ENCODE results near the gene ZNF407.

The ZNF407 gene

GRCh38 chr18:74826572-74826971 lies 228.9 kb downstream of the ZNF407 start:
- peaks cover under 1% of the 10 kb centered on the region for H3K4me1 ChIP-seq (ENCODE audit: insufficient read depth, poor library complexity, severe bottlenecking)
- DNase-seq (ENCODE audit: low spot score) (no peak), ATAC-seq (ENCODE audit: low read depth) (no peak)
- H3K27ac ChIP-seq (ENCODE audit: poor library complexity, severe bottlenecking): no peak overlapping the region
- TF ChIP-seq, protein P1, sequence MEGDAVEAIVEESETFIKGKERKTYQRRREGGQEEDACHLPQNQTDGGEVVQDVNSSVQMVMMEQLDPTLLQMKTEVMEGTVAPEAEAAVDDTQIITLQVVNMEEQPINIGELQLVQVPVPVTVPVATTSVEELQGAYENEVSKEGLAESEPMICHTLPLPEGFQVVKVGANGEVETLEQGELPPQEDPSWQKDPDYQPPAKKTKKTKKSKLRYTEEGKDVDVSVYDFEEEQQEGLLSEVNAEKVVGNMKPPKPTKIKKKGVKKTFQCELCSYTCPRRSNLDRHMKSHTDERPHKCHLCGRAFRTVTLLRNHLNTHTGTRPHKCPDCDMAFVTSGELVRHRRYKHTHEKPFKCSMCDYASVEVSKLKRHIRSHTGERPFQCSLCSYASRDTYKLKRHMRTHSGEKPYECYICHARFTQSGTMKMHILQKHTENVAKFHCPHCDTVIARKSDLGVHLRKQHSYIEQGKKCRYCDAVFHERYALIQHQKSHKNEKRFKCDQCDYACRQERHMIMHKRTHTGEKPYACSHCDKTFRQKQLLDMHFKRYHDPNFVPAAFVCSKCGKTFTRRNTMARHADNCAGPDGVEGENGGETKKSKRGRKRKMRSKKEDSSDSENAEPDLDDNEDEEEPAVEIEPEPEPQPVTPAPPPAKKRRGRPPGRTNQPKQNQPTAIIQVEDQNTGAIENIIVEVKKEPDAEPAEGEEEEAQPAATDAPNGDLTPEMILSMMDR (IDR thresholded peaks at IDR 0.05; ENCODE audit: poor library complexity, severe bottlenecking): no peak
- no peaks in the 10 kb centered on the region for H3K27me3 ChIP-seq (ENCODE audit: insufficient read depth, poor library complexity, severe bottlenecking)
- H3K36me3 ChIP-seq (ENCODE audit: low read depth): no peaks in the 10 kb centered on the region
- H3K4me3 ChIP-seq (ENCODE audit: severe bottlenecking): no peak overlapping the region
- no peaks in the 10 kb centered on the region for H3K9me3 ChIP-seq (ENCODE audit: severe bottlenecking)

- no peak overlapping the region for H3K4me3 ChIP-seq (ENCODE audit: severe bottlenecking)
- no peaks in the 10 kb centered on the region for H3K9me3 ChIP-seq (ENCODE audit: severe bottlenecking)
- H3K27me3 ChIP-seq (ENCODE audit: insufficient read depth, poor library complexity, severe bottlenecking): no peaks in the 10 kb centered on the region
- peaks cover 13% of the 10 kb centered on the region for H3K4me1 ChIP-seq (ENCODE audit: insufficient read depth, poor library complexity, severe bottlenecking)
- ATAC-seq (ENCODE audit: low read depth) (no peak), DNase-seq (ENCODE audit: low spot score) (no peak)
- H3K27ac ChIP-seq (ENCODE audit: poor library complexity, severe bottlenecking): no peak overlapping the region
- TF ChIP-seq, protein P1 (IDR thresholded peaks at IDR 0.05; ENCODE audit: poor library complexity, severe bottlenecking): no peak
- H3K36me3 ChIP-seq (ENCODE audit: low read depth): no peaks in the 10 kb centered on the region
These were observed 230.5 kb downstream of the ZNF407 start for GRCh38 chr18:74828200-74828599.

DNA sequence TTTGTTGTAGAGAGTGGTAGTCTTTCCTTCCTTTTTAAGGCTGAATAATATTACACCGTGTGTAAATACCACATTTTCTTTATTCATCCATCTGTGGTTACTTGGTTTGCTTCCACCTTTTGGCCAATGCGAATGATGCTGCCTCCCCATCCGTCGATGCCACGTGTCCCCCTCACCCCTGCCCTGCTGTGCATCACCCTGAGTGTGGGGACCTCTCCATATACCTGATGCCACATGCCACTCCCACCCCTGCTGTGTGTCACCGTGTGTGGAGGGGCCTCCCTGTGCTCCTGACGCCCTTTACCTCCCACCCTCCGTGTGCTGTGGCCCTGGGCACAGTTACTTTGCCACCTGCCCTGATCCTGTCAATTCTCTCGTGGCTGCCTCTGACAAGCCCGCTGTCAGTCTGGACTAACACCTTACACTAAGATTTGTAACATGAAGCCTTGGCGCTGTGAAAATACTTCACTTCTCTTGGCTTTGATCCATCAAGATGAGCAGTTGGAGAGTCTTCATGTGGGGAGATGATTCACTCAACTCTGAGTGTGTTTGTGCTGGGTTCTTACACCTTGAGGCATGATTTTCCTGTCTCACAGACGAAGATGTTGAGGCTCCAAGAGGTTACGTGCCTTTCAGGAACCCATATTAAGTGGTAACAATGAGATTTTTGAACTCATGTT lies 234.0 kb downstream of the ZNF407 start:
- peak overlapping the region; percentile 38 for H3K27ac ChIP-seq (ENCODE audit: poor library complexity, severe bottlenecking)
- no peak for DNase-seq (ENCODE audit: low spot score)
- H3K4me3 ChIP-seq (ENCODE audit: severe bottlenecking): no peak overlapping the region
- no peaks in the 10 kb centered on the region for H3K27me3 ChIP-seq (ENCODE audit: insufficient read depth, poor library complexity, severe bottlenecking)
- TF ChIP-seq, protein P1 (IDR thresholded peaks at IDR 0.05; ENCODE audit: poor library complexity, severe bottlenecking): no peak
- H3K36me3 ChIP-seq (ENCODE audit: low read depth): no peaks in the 10 kb centered on the region
- no peaks in the 10 kb centered on the region for H3K9me3 ChIP-seq (ENCODE audit: severe bottlenecking)
- H3K4me1 ChIP-seq (ENCODE audit: insufficient read depth, poor library complexity, severe bottlenecking): peaks cover 25% of the 10 kb centered on the region
- peak; percentile 95 for ATAC-seq (ENCODE audit: low read depth)

DNA sequence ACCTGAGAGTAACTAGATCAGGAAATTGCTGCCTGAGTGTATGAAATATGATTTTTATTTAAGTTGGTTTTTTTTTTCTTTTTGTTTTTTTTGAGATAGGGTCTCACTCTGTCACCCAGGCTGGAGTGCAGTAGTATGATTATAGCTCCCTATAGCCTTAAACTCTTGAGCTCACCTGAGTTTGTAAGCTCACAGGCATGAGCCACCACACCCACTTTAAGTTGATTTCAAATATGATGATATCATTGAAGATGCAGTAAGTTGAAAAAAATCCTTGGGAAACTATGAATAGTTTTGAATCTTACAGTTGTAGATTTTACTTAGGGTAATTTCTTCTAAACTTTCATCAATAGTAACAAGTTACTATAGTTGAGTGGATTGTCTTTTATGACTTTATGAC lies 234.7 kb downstream of the ZNF407 start:
- Histone ChIP-seq H3K4me3 (ENCODE audit: severe bottlenecking) (no peak overlapping the region), H3K27ac (ENCODE audit: poor library complexity, severe bottlenecking) (peak overlapping the region; percentile 38), H3K36me3 (ENCODE audit: low read depth) (no peaks in the 10 kb centered on the region), H3K4me1 (ENCODE audit: insufficient read depth, poor library complexity, severe bottlenecking) (peaks cover 26% of the 10 kb centered on the region), H3K27me3 (ENCODE audit: insufficient read depth, poor library complexity, severe bottlenecking) (no peaks in the 10 kb centered on the region), H3K9me3 (ENCODE audit: severe bottlenecking) (no peaks in the 10 kb centered on the region)
- ATAC-seq (ENCODE audit: low read depth) (peak; percentile 29; the same call in 2 of the 3 replicates), DNase-seq (ENCODE audit: low spot score) (no peak)
- TF ChIP-seq, protein P1 (IDR thresholded peaks at IDR 0.05; ENCODE audit: poor library complexity, severe bottlenecking): no peak

GRCh38 chr18:74832999-74833398 lies 235.3 kb downstream of the ZNF407 start:
- ATAC-seq (ENCODE audit: low read depth) (no peak), DNase-seq (ENCODE audit: low spot score) (no peak)
- no peaks in the 10 kb centered on the region for H3K27me3 ChIP-seq (ENCODE audit: insufficient read depth, poor library complexity, severe bottlenecking)
- H3K36me3 ChIP-seq (ENCODE audit: low read depth): no peaks in the 10 kb centered on the region
- H3K4me3 ChIP-seq (ENCODE audit: severe bottlenecking): no peak overlapping the region
- H3K27ac ChIP-seq (ENCODE audit: poor library complexity, severe bottlenecking): no peak overlapping the region
- TF ChIP-seq, protein P1 (IDR thresholded peaks at IDR 0.05; ENCODE audit: poor library complexity, severe bottlenecking): no peak
- peaks cover 26% of the 10 kb centered on the region for H3K4me1 ChIP-seq (ENCODE audit: insufficient read depth, poor library complexity, severe bottlenecking)
- no peaks in the 10 kb centered on the region for H3K9me3 ChIP-seq (ENCODE audit: severe bottlenecking)

All from RWPE2 (cell line).